ENCODE measurements around the gene SOHLH1.

GRCh38 chr9:135657416-135657815, 41.9 kb downstream of the SOHLH1 start:
- TF ChIP-seq POLR2A (IDR thresholded peaks at IDR 0.05) (no peak), POLR2AphosphoS5 (IDR thresholded peaks at IDR 0.05) (no peak)

Data from sigmoid colon (tissue), 4 donors.